GM18519 (cell line): ENCODE data around the gene MUSTN1.

Experiments
- ATAC-seq: cut with Tn5 transposase; IDR thresholded peaks from one replicate; pipeline ENCODE4 v1.9.1; 2021; ENCODE audit warnings: mild to moderate bottlenecking, moderate library complexity; ENCODE audit not compliant: unreplicated experiment, low FRiP score

MUSTN1 gene

GRCh38 chr3:52809662-52810377 is 25.0 kb downstream of the MUSTN1 start:
- no peak for ATAC-seq

DNA sequence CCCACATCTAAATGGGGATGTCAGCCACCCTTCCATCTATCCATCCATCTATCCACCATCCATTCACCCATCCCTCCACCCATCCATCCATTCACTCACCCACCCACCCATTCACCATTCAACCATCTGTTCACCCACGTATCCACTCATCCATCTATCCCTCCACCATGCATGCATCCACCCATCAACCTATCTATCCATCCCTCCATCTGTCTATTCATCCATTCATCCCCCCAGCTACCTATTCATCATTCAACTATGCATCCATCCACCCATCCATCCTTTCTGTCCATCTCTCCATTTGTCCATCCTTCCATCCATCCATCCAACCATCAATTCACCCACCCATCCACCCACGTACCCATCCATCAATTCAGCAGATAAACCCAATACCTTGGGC is 25.7 kb downstream of the MUSTN1 start:
- ATAC-seq = no peak

DNA sequence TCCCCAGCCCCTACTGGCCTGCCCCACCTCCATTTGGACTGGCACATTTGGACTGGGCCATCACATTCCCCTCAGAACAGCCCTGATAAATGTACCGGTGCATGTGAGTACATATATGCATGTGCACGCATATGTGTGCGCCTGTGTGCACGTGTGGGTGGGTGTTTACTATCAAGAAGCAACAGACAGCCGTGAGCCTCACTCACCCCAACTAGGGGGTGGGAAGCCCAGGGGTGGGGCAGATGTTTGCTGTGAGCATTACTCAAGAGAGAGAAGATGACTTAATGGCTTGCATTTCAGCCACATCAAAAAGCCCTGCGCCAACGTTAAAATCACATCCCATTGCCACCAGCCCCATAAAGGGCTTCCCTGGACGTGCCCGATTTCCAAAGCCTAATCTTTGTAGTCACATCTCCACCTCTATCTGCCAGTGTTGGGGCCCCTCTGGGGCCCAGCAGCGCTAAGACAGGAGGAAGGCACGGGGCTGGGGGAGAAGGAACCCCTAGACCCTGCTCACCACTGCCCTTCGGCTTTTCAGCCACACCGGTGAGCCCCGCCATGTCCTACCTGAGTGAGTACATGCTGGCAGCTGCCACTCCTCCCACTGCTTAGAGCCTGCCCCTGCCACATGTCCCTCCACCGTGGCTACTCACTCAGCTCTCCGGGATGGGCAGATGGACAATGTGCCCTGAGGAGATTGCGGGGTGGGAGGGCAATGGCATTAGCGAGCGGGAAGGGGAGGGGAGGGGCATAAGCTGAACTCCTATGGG is 29.4 kb downstream of the MUSTN1 start:
- ATAC-seq = no peak

DNA sequence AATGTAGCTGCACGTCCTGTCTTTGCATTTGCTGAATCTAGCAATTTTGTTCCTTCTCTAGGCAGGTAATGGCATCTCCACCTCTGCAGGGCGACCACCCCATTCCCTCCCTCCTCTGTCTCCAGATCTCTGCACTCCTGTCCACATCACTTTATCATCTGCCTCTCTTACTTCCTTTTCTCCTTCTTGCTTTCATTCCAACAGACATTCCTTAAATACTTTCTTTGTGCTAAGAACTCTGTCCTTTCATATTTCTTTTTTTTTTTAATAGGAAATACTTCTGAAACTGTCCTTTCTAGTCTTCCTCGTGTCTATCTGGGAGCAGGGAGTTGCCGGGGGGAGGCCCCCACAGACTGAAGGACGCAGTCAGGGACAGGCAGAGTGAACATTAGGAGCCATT is 33.0 kb downstream of the MUSTN1 start:
- no peak for ATAC-seq

DNA sequence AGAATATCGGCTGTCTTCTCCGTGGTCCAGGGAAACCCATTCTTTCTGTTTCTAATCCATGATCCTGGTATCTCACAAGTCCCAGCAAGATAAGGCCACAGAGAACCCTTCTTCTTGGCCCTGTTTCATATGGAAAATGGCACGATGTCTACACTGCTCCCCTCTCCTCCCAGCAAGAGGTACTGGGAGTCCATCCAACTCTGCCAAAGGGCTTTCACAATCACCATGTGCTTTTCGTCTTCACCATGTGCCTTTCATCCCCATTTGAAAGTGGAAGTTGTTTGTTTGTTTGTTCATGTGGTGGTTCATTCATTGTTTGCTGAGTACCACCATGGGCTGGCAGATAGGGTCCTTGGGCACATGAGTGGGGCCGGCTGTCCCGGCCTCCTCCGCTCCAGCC is 34.7 kb downstream of the MUSTN1 start:
- no peak for ATAC-seq

DNA sequence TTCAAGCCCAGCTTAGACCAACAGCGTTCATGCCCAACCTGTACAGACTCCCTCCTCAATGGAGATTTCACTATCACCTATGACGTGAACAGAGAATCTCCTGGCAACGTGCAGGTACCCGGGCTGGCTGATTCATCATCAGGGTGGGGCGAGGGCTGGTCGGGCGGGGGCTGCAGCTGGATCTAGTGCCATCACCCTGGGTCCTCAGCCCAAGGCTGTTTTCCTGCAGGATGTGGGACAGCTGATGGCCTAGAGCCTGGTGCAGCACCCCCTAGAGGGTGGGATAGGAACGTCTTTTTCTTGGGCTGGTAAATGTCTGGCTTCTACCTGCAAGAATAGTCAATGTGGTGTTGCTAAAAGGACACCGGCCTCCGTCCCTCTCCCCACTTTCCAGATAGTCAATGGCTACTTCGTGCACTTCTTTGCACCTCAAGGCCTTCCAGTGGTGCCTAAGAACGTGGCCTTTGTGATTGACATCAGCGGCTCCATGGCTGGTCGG is 35.8 kb downstream of the MUSTN1 start:
- no peak for ATAC-seq

- ATAC-seq = no peak
Measured at GRCh38 chr3:52798376-52798977, 36.3 kb downstream of the MUSTN1 start.

DNA sequence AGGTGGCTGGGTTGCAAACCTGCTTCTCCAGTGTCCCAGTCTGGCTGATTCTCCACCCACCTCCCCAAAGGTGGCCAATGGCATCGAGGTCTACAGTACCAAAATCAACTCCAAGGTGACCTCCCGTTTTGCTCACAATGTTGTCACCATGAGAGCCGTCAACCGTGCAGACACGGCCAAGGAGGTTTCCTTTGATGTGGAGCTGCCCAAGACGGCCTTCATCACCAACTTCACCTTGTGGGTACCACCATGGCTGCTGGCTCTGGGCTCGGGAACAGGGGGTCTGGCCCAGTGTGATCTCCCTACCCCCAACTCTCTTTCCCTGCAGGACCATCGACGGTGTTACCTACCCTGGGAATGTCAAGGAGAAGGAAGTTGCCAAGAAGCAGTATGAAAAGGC is 38.4 kb downstream of the MUSTN1 start:
- no peak for ATAC-seq

DNA sequence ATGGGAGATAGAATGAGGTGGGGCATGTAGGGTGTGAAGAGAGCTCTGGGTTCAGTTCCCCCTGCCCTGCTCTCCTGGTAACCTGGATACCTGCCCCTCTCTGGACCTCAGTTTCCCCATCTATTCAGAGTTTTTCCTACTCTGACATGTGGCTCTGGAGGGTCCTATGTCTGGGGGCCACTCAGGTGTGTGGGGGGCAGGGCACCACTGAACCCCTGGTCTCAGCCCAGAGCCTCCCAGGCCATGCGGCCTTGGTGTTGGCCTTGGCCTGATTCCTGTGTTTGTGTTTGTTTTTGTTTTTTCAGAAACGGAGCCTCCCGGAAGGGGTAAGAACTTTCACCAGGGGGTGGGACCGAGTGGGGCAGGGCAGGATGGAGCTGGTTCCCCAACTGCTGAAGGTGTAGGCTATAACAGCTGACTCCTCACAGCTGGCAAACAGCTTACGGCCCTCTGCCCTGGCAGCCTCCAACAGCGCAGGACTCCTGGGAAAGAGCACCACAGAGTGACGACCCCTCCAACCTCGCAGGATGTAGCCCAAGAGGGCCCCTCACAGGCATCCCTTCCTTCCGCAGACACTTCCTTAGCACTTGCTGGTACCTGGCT is 39.4 kb downstream of the MUSTN1 start:
- ATAC-seq = no peak

DNA sequence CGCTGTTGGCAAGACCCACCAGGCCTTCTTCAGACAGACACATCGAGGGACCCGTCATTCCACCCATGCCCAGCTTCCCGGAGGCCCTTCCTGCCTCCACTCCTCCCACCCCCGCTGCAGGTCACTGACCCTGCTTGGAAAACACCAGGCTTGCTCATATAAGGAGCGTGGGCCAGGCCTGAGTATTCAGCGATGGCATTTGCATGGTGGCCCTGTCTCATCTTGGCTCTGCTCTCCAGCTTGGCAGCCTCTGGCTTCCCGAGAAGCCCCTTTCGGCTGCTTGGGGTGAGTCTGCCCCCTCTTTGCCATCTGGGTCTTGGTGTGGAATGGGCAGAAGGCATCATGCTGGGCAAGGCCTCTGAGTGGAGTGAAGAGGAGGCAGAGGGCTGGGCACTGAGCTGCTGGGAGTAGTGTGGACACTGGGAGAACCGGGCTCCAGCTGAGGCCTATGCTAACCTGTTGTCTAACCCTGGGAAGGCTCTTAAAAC is 40.2 kb downstream of the MUSTN1 start, which contains the start of gene ITIH3:
Gene ITIH3 (plus strand): TSS at position 185 of the 488 bp plus-strand sequence. CDS start 8 bp downstream, at position 193.
- ATAC-seq = no peak

GRCh38 chr3:52793702-52794611 is 40.9 kb downstream of the MUSTN1 start:
- ATAC-seq = no peak

- ATAC-seq = no peak
Measured at GRCh38 chr3:52792961-52793695, 41.7 kb downstream of the MUSTN1 start.

DNA sequence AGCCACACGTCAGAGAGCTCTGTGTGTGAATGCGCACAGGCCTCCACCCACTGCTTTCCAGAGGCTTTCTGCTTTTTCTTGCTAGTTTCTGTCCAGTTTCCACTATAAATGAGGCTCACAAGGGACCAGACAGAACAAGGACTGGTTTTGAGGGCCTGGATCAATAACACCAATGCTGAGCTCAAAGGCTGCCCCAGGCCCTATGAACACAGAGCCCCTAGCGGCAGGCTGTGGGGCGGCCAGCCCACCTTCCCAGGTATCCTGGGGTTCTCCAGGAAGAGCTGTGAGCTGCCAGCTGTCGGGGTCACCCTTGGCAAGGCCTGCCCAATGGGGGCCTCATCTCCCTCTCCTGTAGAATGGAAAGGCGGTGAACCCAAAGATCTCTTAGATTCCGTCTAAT is 42.4 kb downstream of the MUSTN1 start:
- no peak for ATAC-seq

DNA sequence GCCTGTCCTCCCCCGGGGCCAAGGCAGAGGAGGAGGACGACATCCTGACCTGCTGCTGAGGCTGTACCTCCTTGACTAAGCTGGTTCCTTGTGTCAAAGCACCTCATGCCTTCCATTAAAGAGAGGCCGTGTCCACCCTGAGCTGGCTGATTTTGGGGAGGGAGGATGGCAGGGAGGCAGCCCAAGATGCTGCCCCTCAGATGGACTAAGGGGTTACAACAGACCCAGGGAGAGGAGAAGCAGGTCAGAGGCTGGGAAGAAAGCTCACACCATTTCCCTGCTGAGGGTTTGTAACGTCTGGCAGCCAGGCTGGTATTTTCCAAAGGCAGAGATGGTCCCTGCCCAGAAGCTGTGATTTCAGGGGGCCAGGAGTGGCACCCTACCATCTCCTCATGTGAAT is 42.9 kb downstream of the MUSTN1 start:
- no peak for ATAC-seq

DNA sequence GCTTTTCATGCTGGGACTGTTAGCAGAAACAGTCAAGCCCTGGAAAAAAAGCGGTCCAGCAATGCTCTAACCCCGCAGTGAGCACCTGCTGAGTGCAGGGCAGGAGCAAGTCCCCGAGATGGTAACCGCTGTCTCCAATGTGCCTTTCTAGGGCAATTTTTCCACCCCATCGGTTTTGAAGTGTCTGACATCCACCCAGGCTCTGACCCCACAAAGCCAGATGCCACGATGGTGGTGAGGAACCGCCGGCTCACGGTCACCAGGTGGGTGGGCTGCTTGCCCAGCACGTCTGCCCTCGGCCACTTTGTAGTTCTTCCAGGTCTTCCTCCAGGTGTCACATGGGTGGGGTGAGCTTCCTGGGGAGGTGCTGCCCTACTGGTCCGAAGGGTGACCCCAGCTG is 43.5 kb downstream of the MUSTN1 start:
- ATAC-seq = no peak

GRCh38 chr3:52790741-52791140 is 44.1 kb downstream of the MUSTN1 start:
- no peak for ATAC-seq

- ATAC-seq = no peak
Measured at GRCh38 chr3:52790337-52790736, 44.5 kb downstream of the MUSTN1 start.

GRCh38 chr3:52789746-52790040 is 45.1 kb downstream of the MUSTN1 start:
- ATAC-seq = no peak
